NCI-H82 treated with DMSO at 0.1 percent for 48 hours (cell line): ENCODE results near the gene FRMD3.

ENCODE experiments used
- DNase-seq: peaks from one replicate; lab custom pipeline; 2025; ENCODE audit not compliant: unreplicated experiment; lab: John Stamatoyannopoulos, UW

Gene FRMD3

DNA sequence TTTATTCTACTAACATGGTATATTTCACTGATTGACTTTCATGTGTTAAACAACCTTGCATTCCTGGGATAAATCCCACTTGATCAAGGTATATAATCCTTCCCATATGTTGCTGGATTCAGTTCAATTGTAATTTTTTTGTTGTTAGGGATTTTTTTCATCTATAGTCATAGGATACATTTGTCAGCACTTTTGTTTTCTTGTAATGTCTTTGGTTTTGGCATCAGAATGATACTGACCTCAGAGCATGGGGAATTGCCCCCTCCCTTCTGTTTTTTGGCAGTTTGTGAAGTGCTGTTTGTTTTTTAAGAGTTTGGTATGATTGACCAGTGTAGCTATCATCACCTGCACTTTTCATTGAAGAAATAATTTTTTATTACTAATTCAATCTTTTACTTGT is 298.5 kb downstream of the FRMD3 start:
- no peak for DNase-seq

DNA sequence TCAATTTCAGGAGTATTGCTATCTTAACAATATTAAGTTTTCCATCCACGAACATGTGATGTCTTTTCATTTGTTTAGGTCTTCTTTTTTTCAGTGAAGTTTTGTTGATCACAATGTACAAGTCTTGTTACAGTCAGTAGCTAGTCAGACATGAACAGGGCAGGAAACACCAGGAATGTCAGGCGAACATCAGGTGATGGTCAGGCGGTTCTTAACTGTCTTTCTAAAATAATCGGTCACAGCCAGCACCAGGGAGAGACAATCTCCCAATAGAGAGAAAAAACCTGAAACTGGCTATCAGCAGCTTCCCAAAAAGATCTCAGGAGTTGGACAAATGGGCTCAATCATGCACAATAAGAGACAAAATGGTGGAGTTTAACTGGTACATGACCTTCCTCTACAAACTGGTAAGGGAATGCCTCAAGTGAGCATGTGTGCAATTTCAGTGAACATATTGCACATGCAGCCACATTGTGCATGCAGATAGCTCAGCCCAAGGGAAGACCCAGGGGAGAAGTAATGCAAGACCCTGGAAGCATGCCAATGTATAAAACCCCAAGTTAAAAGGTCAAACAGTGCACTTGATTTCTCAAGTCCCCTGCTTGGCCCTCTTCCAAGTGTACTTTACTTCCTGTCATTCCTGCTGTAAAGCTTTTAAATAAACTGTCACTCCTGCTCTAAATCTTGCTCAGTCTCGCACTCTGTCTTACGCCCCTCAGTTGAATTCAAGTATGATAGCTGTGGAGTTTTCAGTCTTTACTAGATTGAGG is 299.1 kb downstream of the FRMD3 start:
- DNase-seq, result peak; percentile 84

DNA sequence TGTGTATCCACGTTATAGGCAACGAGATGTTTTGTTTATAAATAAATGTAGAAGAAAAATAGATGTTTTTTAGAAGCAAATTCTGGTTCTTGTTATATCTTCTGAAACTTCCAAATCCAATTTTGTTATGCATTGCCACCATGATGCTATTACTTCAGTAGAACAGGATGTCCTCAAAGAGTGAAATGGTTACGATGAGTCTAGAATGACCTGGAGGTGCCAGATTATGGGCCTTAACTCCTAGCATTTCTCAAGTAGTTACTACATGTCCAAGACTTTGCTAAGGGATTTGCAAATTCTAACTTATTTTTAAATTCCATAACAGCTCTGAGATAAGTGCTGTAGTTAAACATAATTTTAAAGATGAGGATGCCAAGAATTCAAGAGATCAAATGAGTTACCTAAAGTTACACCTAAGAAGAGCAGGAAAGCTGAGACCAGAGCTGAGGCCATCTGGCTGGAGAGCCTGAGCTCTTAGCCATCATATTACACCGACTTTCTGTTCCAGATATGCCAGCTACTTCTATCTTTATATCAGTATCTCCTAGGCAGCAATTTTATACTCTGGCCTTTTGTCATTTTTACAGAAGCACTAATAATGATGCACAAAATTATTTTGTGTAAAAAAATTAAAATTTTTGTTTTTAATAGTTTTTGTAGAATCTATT is 302.0 kb downstream of the FRMD3 start:
- DNase-seq, result no peak

DNA sequence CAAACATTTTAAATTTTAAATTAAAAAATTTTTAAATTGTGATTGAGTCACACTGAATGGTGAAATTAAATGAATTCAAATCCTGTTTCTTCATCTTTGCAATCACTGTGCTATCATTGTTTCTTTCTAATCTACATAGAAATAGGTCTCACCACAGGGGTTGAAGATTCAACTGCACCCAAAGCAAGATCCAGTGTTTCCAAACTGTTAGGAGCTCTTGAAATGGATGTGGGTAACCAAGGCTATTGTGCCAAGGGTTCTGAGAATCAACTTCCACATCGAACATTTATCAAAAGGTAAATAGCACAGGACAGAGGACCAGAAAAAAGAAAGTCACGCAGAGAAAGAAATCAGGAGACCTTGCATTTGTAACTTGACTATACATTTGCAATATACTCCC is 302.7 kb downstream of the FRMD3 start:
- DNase-seq, result no peak

DNA sequence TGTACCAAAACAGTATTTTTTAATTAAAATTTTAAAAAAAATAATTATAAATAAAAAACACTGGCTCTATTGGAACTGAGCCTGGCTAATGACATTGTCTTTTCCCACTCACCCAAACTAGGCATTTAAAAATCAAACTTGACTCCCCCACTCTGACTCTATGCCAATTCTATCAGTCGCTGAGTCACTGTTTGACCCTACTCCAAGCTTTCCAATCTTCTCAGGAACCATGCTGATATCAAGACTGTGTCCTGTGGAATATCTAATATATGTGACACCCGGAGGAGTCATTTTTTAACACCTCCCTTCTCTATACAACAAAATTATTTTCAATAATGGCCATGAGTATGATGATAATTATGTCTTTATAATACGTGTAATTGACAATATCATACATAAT is 303.7 kb downstream of the FRMD3 start:
- no peak for DNase-seq

DNA sequence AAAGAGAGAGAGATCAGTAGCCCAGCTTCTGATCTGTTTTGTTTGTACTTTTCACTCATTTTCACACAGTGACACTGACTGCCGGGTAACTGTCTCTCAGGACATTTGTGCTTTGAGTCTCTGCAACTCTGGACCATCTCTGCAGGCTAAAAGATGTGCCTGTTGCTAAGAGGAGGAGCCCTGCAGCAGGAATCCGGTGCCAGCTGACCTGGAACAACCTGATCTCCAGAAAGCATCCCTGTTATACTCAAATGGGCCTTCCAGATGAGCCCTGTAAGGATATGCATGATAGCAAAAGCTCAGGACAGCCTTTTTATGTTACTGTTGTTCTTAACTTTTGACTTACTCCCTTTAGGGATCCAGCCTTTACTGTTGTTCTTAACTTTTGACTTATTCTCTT is 304.6 kb downstream of the FRMD3 start:
- DNase-seq, result no peak

DNA sequence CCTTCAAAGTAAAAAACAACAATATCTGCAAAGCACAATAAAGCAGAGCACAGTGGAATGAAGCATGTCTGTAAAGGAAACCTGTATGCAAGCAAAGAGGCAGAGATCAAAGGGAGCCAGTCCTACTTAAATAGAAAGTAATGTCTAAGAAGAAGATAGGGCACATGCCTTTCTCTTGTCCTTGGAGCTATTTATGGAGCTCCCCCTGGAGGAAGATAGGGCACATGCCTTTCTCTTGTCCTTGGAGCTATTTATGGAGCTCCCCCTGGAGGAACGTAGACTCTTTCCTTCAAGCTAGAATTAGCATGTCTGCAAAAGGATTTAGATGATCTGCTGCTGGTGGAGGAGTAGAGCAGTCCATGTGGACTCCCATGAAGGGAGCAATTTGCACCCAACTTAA is 307.2 kb downstream of the FRMD3 start:
- no peak for DNase-seq

DNA sequence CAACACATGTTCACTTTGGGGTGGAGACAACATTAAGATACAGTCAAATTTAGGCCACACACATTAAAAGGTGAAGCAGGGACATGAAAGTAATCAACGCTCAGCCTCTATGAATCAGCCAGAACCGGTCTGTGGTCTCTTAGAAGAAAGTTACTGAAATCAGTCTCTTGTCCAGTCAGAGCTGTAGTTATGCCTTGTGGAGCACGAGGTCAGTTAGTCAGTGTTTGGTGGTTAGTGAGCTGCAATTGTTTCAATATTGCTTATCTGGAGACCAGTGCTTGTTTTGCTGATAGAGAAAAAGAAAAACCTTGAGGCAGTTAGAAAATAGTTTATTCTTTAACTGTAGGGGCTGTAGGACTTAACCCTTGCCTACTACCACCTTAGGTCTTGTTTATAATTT is 317.5 kb downstream of the FRMD3 start:
- no peak for DNase-seq

DNA sequence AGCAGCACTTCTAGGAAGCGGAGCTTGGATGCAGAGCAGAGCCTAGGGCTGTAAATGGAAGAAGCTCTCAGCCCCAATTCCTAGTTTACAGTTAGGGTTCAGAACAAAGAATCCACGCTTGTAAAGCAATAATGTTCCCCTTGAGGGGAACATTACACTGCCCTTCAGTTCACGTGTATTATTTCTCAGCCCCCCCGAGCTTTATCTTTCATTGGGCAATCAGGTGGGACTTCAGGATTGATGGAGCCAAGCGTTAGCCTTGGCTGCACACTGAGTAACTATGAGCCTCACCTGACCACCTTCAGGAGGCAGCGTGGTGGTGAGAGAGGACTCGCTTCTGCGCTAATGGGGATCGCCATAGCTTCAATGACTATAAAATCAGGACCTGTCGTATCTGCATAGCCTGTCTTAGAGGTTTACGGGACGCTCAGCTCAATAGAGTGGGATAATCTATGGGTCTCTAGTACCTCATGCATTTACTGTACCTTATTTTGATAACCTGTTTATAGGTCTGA is 318.2 kb downstream of the FRMD3 start:
- DNase-seq, result no peak

DNA sequence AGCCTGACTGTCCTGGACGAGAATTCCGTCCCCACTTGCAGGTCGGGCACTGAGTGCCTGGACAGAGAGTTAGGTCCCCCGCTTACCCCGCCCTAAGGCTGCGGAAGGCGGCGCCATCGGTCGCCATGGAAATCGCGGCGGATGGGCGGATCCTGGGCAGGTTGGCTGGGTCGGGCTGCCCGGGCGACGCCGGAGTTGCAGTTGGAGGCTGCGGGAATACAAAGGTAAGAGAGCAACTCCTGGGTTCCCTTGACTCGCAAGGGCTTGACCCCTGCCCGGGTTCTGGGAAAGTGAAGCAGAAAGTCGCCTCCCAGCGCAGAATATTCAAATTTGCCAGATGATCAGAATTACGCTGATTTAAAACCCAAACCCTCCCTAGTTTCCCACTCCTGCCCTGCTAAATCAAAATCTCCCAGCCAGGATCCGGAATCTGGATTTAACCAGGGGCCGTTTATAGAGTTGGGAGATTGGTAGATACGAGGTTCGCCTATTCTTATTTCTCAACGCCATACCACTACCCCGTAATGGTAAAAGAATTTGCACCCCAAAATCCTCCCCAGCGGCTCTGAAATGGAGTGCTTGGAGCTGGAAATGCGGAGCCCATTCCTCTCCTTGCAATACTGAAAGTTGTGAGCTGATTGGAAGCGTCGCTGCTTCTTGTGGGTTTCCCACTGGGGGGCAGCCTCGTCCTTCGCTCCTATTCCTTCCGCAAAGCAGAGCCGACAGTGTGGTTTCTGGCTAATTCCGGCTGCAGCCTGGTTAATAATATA is 318.9 kb downstream of the FRMD3 start:
- DNase-seq, result peak; percentile 55

DNA sequence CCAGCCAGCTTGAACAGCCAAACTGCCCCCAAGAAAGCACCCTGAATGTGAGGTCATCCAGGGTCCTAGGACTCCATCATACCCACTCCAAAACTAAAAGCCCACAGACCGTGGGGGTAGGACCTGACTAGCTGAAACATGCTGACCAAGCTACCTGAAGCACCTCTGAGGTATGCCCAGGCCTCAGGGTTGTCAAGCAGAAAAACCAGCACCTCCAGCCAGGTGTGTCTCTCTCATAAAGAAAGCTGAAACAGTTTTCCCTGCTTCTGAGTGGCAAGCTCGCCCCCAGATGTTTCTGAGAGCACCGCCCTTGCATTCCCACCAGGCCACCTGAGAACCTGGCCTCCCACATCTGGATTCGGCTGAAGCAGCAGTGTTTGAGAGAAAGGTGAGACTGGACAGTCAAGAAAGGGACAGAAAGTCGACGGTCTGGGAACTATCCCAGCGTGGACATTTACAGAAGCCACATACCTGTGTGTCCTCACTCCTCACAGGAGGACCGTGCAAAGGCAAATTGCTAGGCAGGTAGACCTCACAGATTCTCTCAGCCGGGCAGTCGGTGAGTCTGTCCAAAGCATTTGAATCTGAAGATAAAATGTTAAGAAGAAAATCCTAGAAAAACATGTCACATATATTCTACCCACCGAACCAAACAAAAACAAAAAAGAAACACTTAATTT is 319.6 kb downstream of the FRMD3 start:
- no peak for DNase-seq

DNA sequence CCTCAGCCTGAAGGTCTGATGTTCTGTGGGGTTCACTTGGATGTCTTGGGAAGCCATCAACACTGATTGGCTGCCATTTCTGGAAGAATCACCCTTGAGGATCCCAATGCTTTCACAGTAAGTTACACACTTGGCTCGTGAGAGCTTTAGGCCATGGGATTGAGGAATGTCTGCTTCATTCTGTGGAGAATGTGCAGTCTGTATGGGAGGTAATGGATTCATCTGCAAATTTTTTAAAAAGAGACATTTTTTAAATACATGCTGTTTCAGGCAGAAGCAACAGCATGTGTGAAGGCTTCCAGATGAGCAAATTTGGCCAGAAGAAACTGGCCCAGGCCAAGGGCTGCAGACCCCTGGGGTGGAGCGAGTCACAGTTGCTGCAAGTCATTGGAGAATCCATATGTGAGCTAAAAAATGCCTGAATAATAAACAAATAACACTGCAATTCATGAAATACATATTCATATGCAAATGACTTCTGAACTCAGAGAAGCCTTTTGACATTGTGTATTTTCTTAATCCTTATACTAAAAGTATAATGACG is 328.9 kb downstream of the FRMD3 start:
- DNase-seq, result no peak

DNA sequence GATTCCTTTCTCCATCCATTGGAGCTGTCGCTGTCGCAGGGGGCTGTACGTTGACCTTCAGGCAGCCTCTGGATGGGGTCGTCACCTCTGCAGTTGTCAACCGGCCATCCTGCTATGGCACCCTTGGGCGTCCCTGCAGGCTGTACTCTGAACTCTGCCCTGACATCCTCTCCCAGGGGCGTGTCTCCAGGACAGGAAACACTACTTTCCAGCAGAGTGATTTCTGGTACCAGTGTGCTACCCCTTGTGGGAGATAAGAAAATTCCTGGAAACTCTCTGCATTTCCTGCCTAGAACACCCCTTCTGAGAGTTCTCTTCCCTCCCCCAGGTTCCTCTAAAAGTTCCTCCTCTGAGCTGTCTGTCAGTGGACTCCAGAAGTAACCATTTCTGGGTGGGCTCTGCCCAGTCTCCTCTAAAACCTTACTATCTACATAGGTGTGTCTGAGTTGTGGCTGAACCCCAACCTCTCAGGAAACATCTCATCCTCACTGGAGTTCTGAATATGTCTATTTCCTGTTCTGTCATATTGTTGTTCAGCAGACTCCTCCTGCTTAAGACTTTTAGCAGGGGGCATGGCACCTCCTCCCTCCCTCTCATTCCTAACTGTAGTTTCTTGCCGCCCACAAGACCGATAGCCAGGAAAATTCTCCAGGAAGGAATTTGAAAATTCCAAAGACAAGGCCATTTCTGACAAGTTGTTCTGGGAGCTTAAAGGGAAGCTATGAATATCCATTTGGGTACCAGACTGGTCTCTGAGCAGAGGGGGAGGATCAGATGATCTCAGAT is 329.9 kb downstream of the FRMD3 start:
- no peak for DNase-seq

DNA sequence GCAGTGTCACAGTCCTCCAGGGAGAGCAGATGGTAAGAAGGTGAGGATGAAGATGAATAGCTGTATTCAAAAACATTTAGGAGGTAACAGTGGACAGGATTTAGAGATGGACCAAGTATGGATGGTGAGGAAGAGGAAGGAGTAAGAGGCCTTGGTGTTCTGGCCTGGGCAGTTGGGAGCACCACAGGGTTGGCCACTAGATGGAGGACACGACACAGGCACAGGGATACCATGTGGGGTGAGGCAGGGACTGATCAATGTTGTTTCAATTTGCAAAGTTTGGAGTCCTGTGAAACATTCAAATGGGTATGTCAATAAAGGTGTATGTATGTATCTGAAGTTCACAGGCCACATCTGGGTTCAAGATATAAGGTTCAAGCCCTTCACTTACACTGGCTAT is 334.2 kb downstream of the FRMD3 start:
- DNase-seq, result no peak

DNA sequence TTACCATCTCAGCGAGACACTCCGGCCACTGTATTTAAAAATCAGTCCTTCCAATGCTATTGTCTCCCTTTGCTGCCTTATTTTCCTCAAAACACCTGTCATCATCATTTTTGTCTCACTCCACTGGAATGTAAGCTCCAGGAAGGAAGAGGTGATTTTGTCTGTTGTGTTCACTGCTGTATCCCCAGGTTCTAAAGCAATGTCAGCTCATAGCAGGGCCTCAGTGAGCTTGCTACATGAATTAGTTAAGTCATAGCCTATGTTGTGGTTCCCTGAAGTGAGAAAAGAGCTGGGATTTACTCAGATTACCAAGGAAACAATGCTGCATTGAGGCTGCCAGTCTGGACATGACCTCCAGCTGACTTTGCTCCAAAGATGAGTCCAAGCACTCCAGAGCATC is 337.7 kb downstream of the FRMD3 start:
- no peak for DNase-seq

DNA sequence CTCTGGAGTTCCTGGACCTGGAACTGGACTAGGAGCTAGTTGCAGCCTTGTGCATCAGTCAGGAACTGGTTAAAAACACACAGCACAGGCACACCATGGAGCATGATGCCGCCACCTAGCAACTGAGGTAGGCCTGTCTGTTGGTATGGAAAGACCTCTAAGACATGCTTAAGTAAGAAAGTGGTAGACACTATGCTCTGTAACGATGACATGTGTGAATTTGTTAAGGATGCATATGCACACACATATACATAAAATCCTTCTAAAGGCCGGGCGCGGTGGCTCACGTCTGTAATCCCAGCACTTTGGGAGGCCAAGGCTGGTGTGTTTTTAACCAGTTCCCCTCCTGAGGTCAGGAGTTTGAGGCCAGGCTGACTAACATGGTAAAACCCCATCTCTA is 338.4 kb downstream of the FRMD3 start:
- no peak for DNase-seq

DNA sequence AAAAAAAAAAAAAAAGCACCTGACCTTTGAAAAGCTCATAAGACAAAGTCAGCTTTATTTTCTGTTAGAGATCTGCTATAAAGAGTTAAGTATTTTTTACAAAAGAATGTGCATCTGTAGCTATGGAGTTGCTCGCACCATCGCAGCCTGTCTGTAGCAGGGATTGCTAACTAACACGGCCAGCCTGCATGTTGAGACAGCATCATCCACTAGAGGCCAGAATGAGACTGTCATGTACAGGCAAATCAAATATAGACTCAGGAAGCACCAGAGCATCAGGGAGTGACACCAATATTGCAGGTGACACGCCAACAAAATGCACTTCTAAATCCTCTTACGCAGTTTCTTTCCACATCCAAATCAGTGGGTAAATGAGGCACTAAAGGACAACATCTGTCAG is 339.0 kb downstream of the FRMD3 start:
- DNase-seq, result no peak

DNA sequence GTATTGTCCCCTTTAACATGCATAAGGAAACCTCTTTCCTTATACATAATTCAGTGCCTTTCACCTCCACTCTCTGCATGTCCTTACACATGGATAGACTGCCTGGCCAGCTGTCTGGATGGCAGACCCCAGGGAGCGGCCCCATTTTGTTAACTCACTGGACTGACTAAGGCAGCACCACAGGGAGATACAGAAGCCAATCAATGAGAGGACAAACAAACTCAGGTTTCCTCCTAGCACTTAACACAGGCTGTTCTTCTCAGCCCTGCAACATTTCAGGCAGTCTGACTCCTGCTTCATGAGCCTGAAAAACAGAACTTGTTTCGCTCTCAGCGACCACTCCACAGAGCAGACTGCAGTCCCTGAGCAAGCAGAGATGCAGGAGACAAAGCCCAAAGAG is 339.8 kb downstream of the FRMD3 start:
- DNase-seq, result no peak

DNA sequence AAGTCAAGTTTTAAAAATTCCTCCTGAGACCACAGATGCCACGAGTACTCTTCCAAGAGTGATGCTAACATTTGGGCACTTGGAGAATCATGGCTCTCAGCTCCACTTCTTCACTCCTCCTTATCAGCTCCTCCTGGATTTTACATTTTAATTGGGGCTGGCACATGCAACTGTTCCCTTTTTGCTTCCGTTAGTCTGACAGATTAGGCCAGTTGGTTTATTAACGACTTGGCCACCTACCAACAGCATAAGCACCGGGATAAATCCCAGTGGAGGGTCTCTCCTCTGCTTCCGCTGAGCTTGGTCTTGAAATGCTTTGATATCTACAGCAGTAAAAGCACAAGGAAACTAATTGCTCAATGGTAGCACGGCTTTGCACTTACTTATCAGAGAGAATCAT is 340.6 kb downstream of the FRMD3 start:
- peak; percentile 15 for DNase-seq

DNA sequence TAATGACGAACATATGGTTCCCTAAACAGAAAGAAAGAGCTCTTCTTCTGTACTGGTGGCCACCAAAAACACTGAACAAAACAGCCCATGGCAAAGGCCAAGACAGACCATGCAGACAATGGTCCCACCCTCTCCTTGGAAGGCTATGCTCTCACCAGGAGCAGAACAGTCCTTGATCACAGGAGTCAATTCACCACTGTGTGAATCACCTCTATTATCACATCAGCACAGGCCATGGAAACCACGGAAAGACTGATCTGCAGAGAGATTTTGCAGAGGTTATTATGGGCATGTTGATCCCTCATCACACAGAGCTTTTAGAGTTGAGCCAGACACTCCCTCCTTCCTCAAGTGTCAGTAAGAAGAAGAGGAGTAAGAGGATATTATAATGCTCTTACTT is 341.3 kb downstream of the FRMD3 start:
- DNase-seq, result no peak
